Measurements from ENCODE around the gene MYOM3.
"Not testable (repeated sequence)": the region's sequence is repeated elsewhere in the genome, so short reads cannot be mapped to it uniquely, and the experiment has no call there.

MYOM3 gene

GRCh38 chr1:24022581-24023361 lies 89.2 kb downstream of the MYOM3 start:
- DNase-seq = no peak

GRCh38 chr1:24021403-24022266 lies 90.3 kb downstream of the MYOM3 start:
- no peak for DNase-seq

- DNase-seq = no peak
Measured at GRCh38 chr1:24020470-24020869, 91.5 kb downstream of the MYOM3 start.

GRCh38 chr1:24020025-24020424 lies 91.9 kb downstream of the MYOM3 start:
- no peak for DNase-seq

- no peak for DNase-seq
Measured at GRCh38 chr1:24018611-24019580, 93.0 kb downstream of the MYOM3 start.

GRCh38 chr1:24015221-24016210 lies 96.4 kb downstream of the MYOM3 start:
- no peak for DNase-seq

GRCh38 chr1:24012878-24013277 lies 99.1 kb downstream of the MYOM3 start:
- not testable (repeated sequence) for DNase-seq

GRCh38 chr1:24010650-24011049 lies 101.3 kb downstream of the MYOM3 start:
- DNase-seq = no peak

GRCh38 chr1:24009406-24009805 lies 102.5 kb downstream of the MYOM3 start:
- DNase-seq = no peak

GRCh38 chr1:24008574-24009184 lies 103.3 kb downstream of the MYOM3 start:
- DNase-seq = not testable (repeated sequence)

- no peak for DNase-seq
Measured at GRCh38 chr1:24007079-24007478, 104.9 kb downstream of the MYOM3 start.
